Mucosa of rectum (tissue), 2 donors: ENCODE measurements around the gene CXCL8.

Source experiments
- H3K27ac ChIP-seq, 2 donors: one replicate each; pipeline ENCODE4 v1.7.0; 2013; ENCODE audit warnings: inconsistent platforms in 2 of 2, low read depth in 2 of 2, low read length in 2 of 2
- H3K27me3 ChIP-seq, 2 donors: one replicate each; pipeline ENCODE4 v1.7.0; 2013; ENCODE audit warnings: low read length in 2 of 2; ENCODE audit not compliant: control insufficient read depth in 2 of 2, insufficient read depth in 2 of 2
- H3K36me3 ChIP-seq, 2 donors: one replicate each; pipeline ENCODE4 v1.7.0; 2013; ENCODE audit warnings: low read length in 2 of 2; ENCODE audit not compliant: control insufficient read depth in 2 of 2, insufficient read depth in 2 of 2
- H3K4me1 ChIP-seq, 2 donors: one replicate each; pipeline ENCODE4 v1.7.0; 2013; ENCODE audit warnings: low read length in 2 of 2, mild to moderate bottlenecking in 1 of 2; ENCODE audit not compliant: control insufficient read depth in 2 of 2, insufficient read depth in 2 of 2
- H3K4me3 ChIP-seq, 2 donors: one replicate each; pipeline ENCODE4 v1.7.0; 2013; ENCODE audit warnings: low read length in 2 of 2
- H3K9ac ChIP-seq, 2 donors: one replicate each; pipeline ENCODE4 v1.7.0; 2013; ENCODE audit warnings: low read length in 2 of 2, low read depth in 1 of 2, mild to moderate bottlenecking in 1 of 2
- H3K9me3 ChIP-seq, 2 donors: one replicate each; pipeline ENCODE4 v1.7.0; 2013; ENCODE audit warnings: low read length in 2 of 2; ENCODE audit not compliant: control insufficient read depth in 2 of 2
- donor health status: healthy.
- donor health status: Normal muscosa, but diverticular disease.

Gene CXCL8

DNA sequence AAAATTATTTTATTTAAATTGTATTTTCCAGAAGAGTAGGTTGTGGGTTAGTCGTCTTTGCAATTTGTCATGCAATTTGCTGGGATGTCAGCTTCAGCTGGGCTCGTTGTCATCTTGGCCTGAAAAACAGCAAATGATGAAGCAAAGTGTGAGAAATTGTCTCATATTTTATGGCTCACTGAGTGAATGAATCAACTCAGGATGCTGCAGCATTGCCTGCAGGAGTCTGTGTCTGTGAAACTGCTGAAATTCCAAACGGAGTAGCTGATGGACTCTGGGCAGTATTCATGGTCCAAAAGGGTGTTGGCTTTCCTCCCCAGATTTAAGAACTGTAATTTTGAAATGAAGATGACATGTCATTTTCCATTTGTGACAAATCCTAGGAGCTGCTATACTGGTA, 37.2 kb downstream of the CXCL8 start:
- Histone ChIP-seq H3K9ac (no peak overlapping the region), H3K9me3 (no peaks in the 10 kb centered on the region), H3K4me3 (no peak overlapping the region), H3K27ac (no peak overlapping the region), H3K4me1 (peaks cover 8 to 10% of the 10 kb centered on the region in 2 donors), H3K27me3 (no peaks in the 10 kb centered on the region), H3K36me3 (no peaks in the 10 kb centered on the region)

DNA sequence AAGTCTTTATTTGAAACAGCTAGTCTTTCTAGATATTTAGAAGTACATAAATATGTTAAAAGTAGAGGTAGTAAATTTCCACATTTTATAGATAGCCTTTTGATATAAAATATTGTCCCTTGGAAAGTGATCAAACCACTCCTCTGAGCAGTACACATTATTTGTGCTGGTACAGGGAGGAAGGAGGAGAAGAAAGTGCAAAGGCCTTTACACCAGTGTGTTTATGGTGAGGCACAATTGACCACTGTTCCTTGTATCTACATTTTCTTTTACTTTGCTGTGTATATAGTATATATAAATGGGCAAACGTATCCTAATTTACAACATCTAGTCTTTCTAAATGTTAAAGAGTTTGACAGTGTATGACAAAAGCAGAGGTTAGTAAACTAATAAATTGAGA, 39.9 kb downstream of the CXCL8 start:
- H3K9me3 ChIP-seq, result no peaks in the 10 kb centered on the region
- H3K4me1 ChIP-seq, result peaks cover 8 to 10% of the 10 kb centered on the region in 2 donors
- H3K4me3 ChIP-seq, result no peak overlapping the region
- no peaks in the 10 kb centered on the region for H3K36me3 ChIP-seq
- H3K27ac ChIP-seq, result no peak overlapping the region
- H3K9ac ChIP-seq, result no peak overlapping the region
- no peaks in the 10 kb centered on the region for H3K27me3 ChIP-seq

GRCh38 chr4:73780834-73781233, 40.5 kb downstream of the CXCL8 start:
- Histone ChIP-seq H3K4me1 (peaks cover 8 to 10% of the 10 kb centered on the region in 2 donors), H3K36me3 (no peaks in the 10 kb centered on the region), H3K27ac (no peak overlapping the region), H3K4me3 (no peak overlapping the region), H3K27me3 (no peaks in the 10 kb centered on the region), H3K9ac (no peak overlapping the region), H3K9me3 (no peaks in the 10 kb centered on the region)

GRCh38 chr4:73788411-73788810, 48.0 kb downstream of the CXCL8 start:
- no peak overlapping the region for H3K9ac ChIP-seq
- H3K4me1 ChIP-seq, result no peaks in the 10 kb centered on the region
- no peak overlapping the region for H3K4me3 ChIP-seq
- H3K27ac ChIP-seq, result no peak overlapping the region
- H3K36me3 ChIP-seq, result no peaks in the 10 kb centered on the region
- no peaks in the 10 kb centered on the region for H3K27me3 ChIP-seq
- H3K9me3 ChIP-seq, result no peaks in the 10 kb centered on the region
